ENCODE results near the gene TEX101. TPM values are rescaled to one million over a fixed set of nuclear protein-coding genes. Genes with fewer than 3 reads are reported as not detected.
"Not testable (repeated sequence)": the region's sequence is repeated elsewhere in the genome, so short reads cannot be mapped to it uniquely, and the experiment has no call there.

Gene TEX101
- total RNA-seq, 1 experiment from 2014 or later, result not detected

GRCh38 chr19:43380008-43380407 is 34.7 kb upstream of the TEX101 start:
- H3K27me3 ChIP-seq (ENCODE audit: control insufficient read depth, insufficient read depth, low read length), result peaks cover 3% of the 10 kb centered on the region; the same call in 1 of the 2 replicates
- POLR2A ChIA-PET, result no interaction called here
- no peak for ATAC-seq
- H3K36me3 ChIP-seq (ENCODE audit: control insufficient read depth, insufficient read depth, low read length), result no peaks in the 10 kb centered on the region
- H3K4me3 ChIP-seq (ENCODE audit: low read depth in 2 of 2, low read length in 2 of 2), result no peak overlapping the region
- H3K9me3 ChIP-seq (ENCODE audit: control insufficient read depth, insufficient read depth, low read depth, low read length), result no peaks in the 10 kb centered on the region
- no peak for DNase-seq (ENCODE audit: low read depth, low spot score)
- H3K27ac ChIP-seq (ENCODE audit: low read length), result no peak overlapping the region
- BruUV-seq (replicated peaks), result no TSS peak
- H3K4me1 ChIP-seq (ENCODE audit: control insufficient read depth, insufficient read depth, low read length), result no peaks in the 10 kb centered on the region
- in situ Hi-C loops (cut with HindIII; ENCODE audit: low pct_unique_long_range_greater_than_20kb, low sequenced_read_pairs) (no loop called here), intact Hi-C loops (cut with micrococcal nuclease; ENCODE audit: unreplicated experiment) (no loop called here)
- CTCF ChIA-PET, result no interaction called here
- TF ChIP-seq REST (IDR thresholded peaks at IDR 0.05; ENCODE audit: insufficient read depth in 1 of 2, low read depth in 2 of 2, low read length in 1 of 2), result no peak
- no peak for TF ChIP-seq CTCF (IDR thresholded peaks at IDR 0.05)
- TF ChIP-seq POLR2AphosphoS5 (IDR thresholded peaks at IDR 0.05; ENCODE audit: low read depth, low read length), result no peak
- no peak for TF ChIP-seq TCF7L2 (IDR thresholded peaks at IDR 0.05; ENCODE audit: low read depth, low read length)
- no peak for TF ChIP-seq SIN3A (IDR thresholded peaks at IDR 0.05; ENCODE audit: borderline replicate concordance, insufficient read depth, low read depth, low read length)

- intact Hi-C loops (cut with micrococcal nuclease; ENCODE audit: unreplicated experiment) (no loop called here), in situ Hi-C loops (cut with HindIII; ENCODE audit: low pct_unique_long_range_greater_than_20kb, low sequenced_read_pairs) (no loop called here)
- DNase-seq (ENCODE audit: low read depth, low spot score) (no peak), ATAC-seq (no peak)
- Histone ChIP-seq H3K27ac (ENCODE audit: low read length) (no peak overlapping the region), H3K36me3 (ENCODE audit: control insufficient read depth, insufficient read depth, low read length) (no peaks in the 10 kb centered on the region), H3K9me3 (ENCODE audit: control insufficient read depth, insufficient read depth, low read depth, low read length) (no peaks in the 10 kb centered on the region), H3K4me1 (ENCODE audit: control insufficient read depth, insufficient read depth, low read length) (no peaks in the 10 kb centered on the region), H3K4me3 (ENCODE audit: low read depth in 2 of 2, low read length in 2 of 2) (no peak overlapping the region), H3K27me3 (ENCODE audit: control insufficient read depth, insufficient read depth, low read length) (peaks cover 3% of the 10 kb centered on the region; the same call in 1 of the 2 replicates)
- ChIA-PET CTCF (no interaction called here), POLR2A (no interaction called here)
- TF ChIP-seq POLR2AphosphoS5 (IDR thresholded peaks at IDR 0.05; ENCODE audit: low read depth, low read length), result no peak
- no peak for TF ChIP-seq REST (IDR thresholded peaks at IDR 0.05; ENCODE audit: insufficient read depth in 1 of 2, low read depth in 2 of 2, low read length in 1 of 2)
- TF ChIP-seq TCF7L2 (IDR thresholded peaks at IDR 0.05; ENCODE audit: low read depth, low read length), result no peak
- TF ChIP-seq CTCF (IDR thresholded peaks at IDR 0.05), result no peak
- BruUV-seq (replicated peaks), result no TSS peak
These were observed 33.8 kb upstream of the TEX101 start for GRCh38 chr19:43380771-43381386.

GRCh38 chr19:43382586-43383216 is 32.0 kb upstream of the TEX101 start:
- in situ Hi-C loops (cut with HindIII; ENCODE audit: low pct_unique_long_range_greater_than_20kb, low sequenced_read_pairs), result not testable (repeated sequence)

More at GRCh38 chr19:43382586-43383216, 32.0 kb upstream of the TEX101 start:
- H3K27ac ChIP-seq (ENCODE audit: low read length); H3K27me3 ChIP-seq (ENCODE audit: control insufficient read depth, insufficient read depth, low read length); DNase-seq (ENCODE audit: low read depth, low spot score); H3K4me3 ChIP-seq (ENCODE audit: low read depth in 2 of 2, low read length in 2 of 2); CTCF ChIA-PET; H3K9me3 ChIP-seq (ENCODE audit: control insufficient read depth, insufficient read depth, low read depth, low read length); H3K36me3 ChIP-seq (ENCODE audit: control insufficient read depth, insufficient read depth, low read length); intact Hi-C loops (cut with micrococcal nuclease; ENCODE audit: unreplicated experiment); BruUV-seq (replicated peaks); H3K4me1 ChIP-seq (ENCODE audit: control insufficient read depth, insufficient read depth, low read length); POLR2A ChIA-PET; ATAC-seq: not testable (repeated sequence)

Data from Panc1 (cell line).